GM10847 (cell line): ENCODE data around the gene TCHP.

ENCODE experiments used
- POLR2A ChIP-seq: IDR thresholded peaks from 2 replicates; pipeline ENCODE4 v1.6.1; 2011; ENCODE audit not compliant: insufficient read length; ENCODE audit errors: extremely low read depth

The TCHP gene

GRCh38 chr12:109894939-109895338, 5.1 kb upstream of the TCHP start:
- no peak for TF ChIP-seq POLR2A

GRCh38 chr12:109896188-109896587, 3.9 kb upstream of the TCHP start:
- TF ChIP-seq POLR2A = no peak

GRCh38 chr12:109897029-109897428, 3.0 kb upstream of the TCHP start:
- TF ChIP-seq POLR2A = no peak

GRCh38 chr12:109900752-109901580, 892 bp downstream of the TCHP start:
- TF ChIP-seq POLR2A = no peak

- TF ChIP-seq POLR2A = no peak
Measured at GRCh38 chr12:109902891-109903418, 2.9 kb downstream of the TCHP start.

- no peak for TF ChIP-seq POLR2A
Measured at GRCh38 chr12:109905301-109905700, 5.2 kb downstream of the TCHP start.

- TF ChIP-seq POLR2A = no peak
Measured at GRCh38 chr12:109910254-109910968, 10.3 kb downstream of the TCHP start.

- TF ChIP-seq POLR2A = no peak
Measured at GRCh38 chr12:109910969-109911348, 10.9 kb downstream of the TCHP start.

- no peak for TF ChIP-seq POLR2A
Measured at GRCh38 chr12:109912855-109913321, 12.8 kb downstream of the TCHP start.

GRCh38 chr12:109914461-109914860, 14.4 kb downstream of the TCHP start:
- TF ChIP-seq POLR2A = no peak

GRCh38 chr12:109915171-109916040, 15.3 kb downstream of the TCHP start:
- no peak for TF ChIP-seq POLR2A

GRCh38 chr12:109916045-109916444, 16.0 kb downstream of the TCHP start:
- no peak for TF ChIP-seq POLR2A

- TF ChIP-seq POLR2A = no peak
Measured at GRCh38 chr12:109919456-109919855, 19.4 kb downstream of the TCHP start.

- TF ChIP-seq POLR2A = no peak
Measured at GRCh38 chr12:109920261-109920780, 20.2 kb downstream of the TCHP start.

- no peak for TF ChIP-seq POLR2A
Measured at GRCh38 chr12:109921982-109922381, 21.9 kb downstream of the TCHP start.

- no peak for TF ChIP-seq POLR2A
Measured at GRCh38 chr12:109923038-109923437, 23.0 kb downstream of the TCHP start.
